K562 (cell line): ENCODE measurements around the gene PSMA6. TPM values are rescaled to one million over a fixed set of nuclear protein-coding genes. Genes with fewer than 3 reads are reported as not detected.

ENCODE experiments used
- ATAC-seq: fragments of 200-7000 bp; cut with Tn5 transposase; 3 replicates; pipeline ENCODE4 v1.9.1; 2020; ENCODE audit warnings: moderate library complexity
- BruUV-seq: library from RNA; stranded (reverse); fragments of 400-500 nt; replicated peaks from 2 replicates; lab custom pipeline; 2021; lab: Mats Ljungman, UMichigan
- CTCF ChIA-PET: fragments of 300-600 bp; formaldehyde crosslinking; extraction: SDS; loops from one replicate; lab custom pipeline; 2021; ENCODE audit warnings: low intra/inter-chr PET ratio; lab: Yijun Ruan, JAX
- POLR2A ChIA-PET: fragments of 300-600, 350-650 bp; sonication (Branson Sonifier 250); formaldehyde crosslinking; extraction: SDS; loops from one replicate; lab custom pipeline; 2021; ENCODE audit warnings: antibody characterized with exemption, inconsistent platforms; lab: Yijun Ruan, JAX
- DNase-seq, 4 experiments: peaks; one replicate each; pipeline versions ENCODE4 v3.0.0 to v3.0.0-alpha.2; 2011 to 2018; ENCODE audit warnings: low spot score in 3 of 4, mixed read lengths in 3 of 4; ENCODE audit errors: extremely low read depth in 1 of 4
- FAIRE-seq: peaks from 2 replicates; lab custom pipeline; 2011; peaks lifted over from hg19 to GRCh38; lab: Jason Lieb, UNC
- H2AFZ ChIP-seq: 2 replicates; pipeline ENCODE4 v1.6.0; 2011; ENCODE audit warnings: low read depth, low read length, control low read depth, inconsistent platforms
- H3K27ac ChIP-seq: fragments of 200-600 bp; 3 replicates; pipeline ENCODE4 v1.8.0; 2011; ENCODE audit warnings: low read depth, mild to moderate bottlenecking, control low read depth, inconsistent platforms, low read length, moderate library complexity, mixed read lengths; ENCODE audit errors: extremely low read depth
- H3K27me3 ChIP-seq, 2 experiments: fragments of 300-600 bp in 1 of 2; 2 replicates in 1 of 2; 3 replicates in 1 of 2; pipeline versions ENCODE4 v1.6.0 to v1.8.0; 2011; ENCODE audit warnings: inconsistent platforms in 2 of 2, low read length in 2 of 2, mild to moderate bottlenecking in 1 of 2, mixed read lengths in 1 of 2, moderate library complexity in 1 of 2; ENCODE audit not compliant: control insufficient read depth in 2 of 2, insufficient read depth in 2 of 2
- H3K36me3 ChIP-seq: fragments of 300-600 bp; 3 replicates; pipeline ENCODE4 v1.8.0; 2011; ENCODE audit warnings: mild to moderate bottlenecking, low read length, inconsistent platforms; ENCODE audit not compliant: control insufficient read depth, insufficient read depth
- H3K4me1 ChIP-seq, 2 experiments: fragments of 200-600 bp in 1 of 2; replicated peaks in 1 of 2; 2 replicates in 1 of 2; 3 replicates in 1 of 2; pipeline versions ENCODE4 v1.5.1 to v1.8.0; 2011; ENCODE audit warnings: inconsistent platforms in 2 of 2, low read length in 2 of 2, mild to moderate bottlenecking in 1 of 2, mixed read lengths in 1 of 2, moderate library complexity in 1 of 2; ENCODE audit not compliant: control insufficient read depth in 2 of 2, insufficient read depth in 2 of 2
- H3K4me2 ChIP-seq: 2 replicates; pipeline ENCODE4 v1.6.1; 2011; ENCODE audit warnings: low read length, control low read depth, inconsistent platforms, mixed read lengths; ENCODE audit not compliant: insufficient read depth
- H3K4me3 ChIP-seq: fragments of 200-600 bp; sonication (generic), shearing (Covaris generic); 2 replicates; pipeline ENCODE4 v1.5.1; 2016; ENCODE audit warnings: control low read depth, inconsistent platforms
- H3K79me2 ChIP-seq: fragments of 200-600 bp; 3 replicates; pipeline ENCODE4 v1.8.0; 2011; ENCODE audit warnings: low read length, inconsistent platforms; ENCODE audit not compliant: control insufficient read depth, insufficient read depth
- H3K9ac ChIP-seq, 2 experiments: 2 replicates each; pipeline versions ENCODE4 v1.6.0 to v1.6.1; 2011; ENCODE audit warnings: low read depth in 2 of 2, low read length in 2 of 2, control low read depth in 1 of 2, inconsistent platforms in 1 of 2, mild to moderate bottlenecking in 1 of 2, mixed read lengths in 1 of 2; ENCODE audit not compliant: insufficient read depth in 1 of 2
- H3K9me1 ChIP-seq: one replicate; pipeline ENCODE4 v1.6.0; 2011; ENCODE audit warnings: inconsistent platforms, mild to moderate bottlenecking, low read length, moderate library complexity; ENCODE audit not compliant: control insufficient read depth, insufficient read depth
- H3K9me3 ChIP-seq: replicated peaks from 2 replicates; pipeline ENCODE4 v1.5.1; 2011; ENCODE audit warnings: low read depth, low read length, inconsistent platforms; ENCODE audit not compliant: control insufficient read depth, insufficient read depth
- H4K20me1 ChIP-seq: replicated peaks from 2 replicates; pipeline ENCODE4 v1.6.1; 2011; ENCODE audit warnings: low read length, inconsistent platforms, mixed read lengths; ENCODE audit not compliant: control insufficient read depth, insufficient read depth
- BRCA1 ChIP-seq, 2 experiments: fragments of 450-650 bp in 1 of 2; sonication (generic) in 1 of 2; formaldehyde crosslinking in 1 of 2; IDR thresholded peaks; 2 replicates each; pipeline versions ENCODE4 v1.5.0 to v1.6.1; 2017 to 2020; ENCODE audit warnings: mild to moderate bottlenecking in 1 of 2, missing genetic modification reagents in 1 of 2
- CCNT2 ChIP-seq: IDR thresholded peaks from 2 replicates; pipeline ENCODE4 v1.6.1; 2011; ENCODE audit warnings: borderline replicate concordance, low read depth, mild to moderate bottlenecking, moderate library complexity, mixed read lengths, low read length; ENCODE audit not compliant: insufficient read length; ENCODE audit errors: extremely low read depth
- DNMT1 ChIP-seq: fragments of 450-650 bp; IDR thresholded peaks from 2 replicates; pipeline ENCODE4 v1.6.1; 2016; ENCODE audit warnings: antibody characterized with exemption, mild to moderate bottlenecking
- ETV6 ChIP-seq, 3 experiments: fragments of 150-350 bp in 1 of 3; sonication (generic) in 1 of 3; formaldehyde crosslinking in 1 of 3; IDR thresholded peaks; 2 replicates each; pipeline versions ENCODE4 v1.6.1 to v1.8.0; 2014 to 2022; ENCODE audit warnings: borderline replicate concordance in 2 of 3, low read depth in 2 of 3, antibody characterized with exemption in 1 of 3, low read length in 1 of 3, mild to moderate bottlenecking in 1 of 3, missing genetic modification reagents in 1 of 3
- HNRNPL ChIP-seq: fragments of 200-400 bp; formaldehyde crosslinking; IDR thresholded peaks from 2 replicates; pipeline ENCODE4 v1.6.1; 2017; ENCODE audit warnings: low read depth, mild to moderate bottlenecking, low read length
- HNRNPLL ChIP-seq: fragments of 200-400 bp; formaldehyde crosslinking; IDR thresholded peaks from 2 replicates; pipeline ENCODE4 v1.6.1; 2017; ENCODE audit warnings: low read length, low read depth, mild to moderate bottlenecking; ENCODE audit not compliant: poor library complexity, severe bottlenecking
- KAT2B ChIP-seq: IDR thresholded peaks from one replicate; pipeline ENCODE4 v1.6.1; 2012; ENCODE audit warnings: low read depth, mild to moderate bottlenecking, control low read depth, inconsistent platforms, low read length, moderate library complexity
- PTRF ChIP-seq: fragments of 450-650 bp; IDR thresholded peaks from 2 replicates; pipeline ENCODE4 v1.6.1; 2016; ENCODE audit warnings: mild to moderate bottlenecking, missing genetic modification characterization, missing compliant biosample characterization
- PTTG1 ChIP-seq: fragments of 450-650 bp; IDR thresholded peaks from 2 replicates; pipeline ENCODE4 v1.6.1; 2016; ENCODE audit warnings: low read depth, mild to moderate bottlenecking, missing genetic modification characterization, missing compliant biosample characterization
- RAD51 ChIP-seq: fragments of 450-650 bp; IDR thresholded peaks from 2 replicates; pipeline ENCODE4 v1.7.1; 2016; ENCODE audit warnings: low read depth, mild to moderate bottlenecking, borderline replicate concordance
- ZBED1 ChIP-seq: IDR thresholded peaks from 2 replicates; pipeline ENCODE4 v1.6.1; 2014
- ZFPM2 ChIP-seq: fragments of 250-450 bp; sonication (Bioruptor Pico); IDR thresholded peaks from 2 replicates; pipeline ENCODE4 v1.5.1; 2022; ENCODE audit warnings: mild to moderate bottlenecking
- ZNF551 ChIP-seq: fragments of 250-450 bp; sonication (Bioruptor Pico); IDR thresholded peaks from 2 replicates; pipeline ENCODE4 v1.5.0; 2021; ENCODE audit warnings: mild to moderate bottlenecking, moderate library complexity
- ZNF589 ChIP-seq: fragments of 200-800 bp; sonication (Bioruptor generic); IDR thresholded peaks from 2 replicates; pipeline ENCODE4 v1.6.1; 2016; ENCODE audit warnings: low read depth, missing genetic modification characterization, missing compliant biosample characterization
- WGBS: fragments of 100-300 bp; shearing (Covaris generic); methylation state at CpG from one replicate; pipeline ENCODE4 v1.1.6; 2016; ENCODE audit warnings: low coverage, mixed read lengths; ENCODE audit not compliant: insufficient coverage; ENCODE audit errors: missing lambda C conversion rate; 5-methylcytosine and 5-hydroxymethylcytosine counted together
- in situ Hi-C: fragments of 300-500 bp; cut with MboI; formaldehyde crosslinking; loops from 4 replicates; pipeline ENCODE4 v1.15.0; 2018; ENCODE audit warnings: inconsistent platforms, mixed read lengths
- intact Hi-C: fragments of 100-400 bp; cut with micrococcal nuclease; formaldehyde crosslinking; loops from 2 replicates; pipeline ENCODE4 v1.14.2; 2022
- polyA plus RNA-seq, 8 experiments: library from polyadenylated mRNA; depleted of rRNA in 4 of 8; stranded (reverse) in 5 of 8; unstranded in 3 of 8; fragments of >200 nt; fragmentation: Nextera tagmentation in 2 of 8; fragmentation: Illumina TruSeq in 1 of 8; extraction: Ambion mirVana in 2 of 8; extraction: Trizol in 1 of 8; gene quantifications; 2 replicates each; pipeline versions ENCODE4 v1.2.1 to v1.2.3, GENCODE V29; 2011 to 2014; ENCODE audit warnings: inconsistent platforms in 1 of 8, missing spikeins in 1 of 8
- total RNA-seq, 7 experiments: library from RNA; depleted of rRNA in 6 of 7; stranded (reverse); fragments of >200 nt in 6 of 7; fragmentation: Illumina TruSeq in 2 of 7; extraction: Trizol in 2 of 7; gene quantifications; 2 replicates each; pipeline versions ENCODE4 v1.2.1 to v1.2.3, GENCODE V29; 2011 to 2021; ENCODE audit warnings: low replicate concordance in 1 of 7
- TF ChIP-seq, protein P1 (sequence below): IDR thresholded peaks from 2 replicates; pipeline ENCODE4 v1.6.1; 2016; ENCODE audit warnings: missing genetic modification characterization, missing compliant biosample characterization
- TF ChIP-seq, protein P2 (sequence below): fragments of 250-450 bp; sonication (Bioruptor Pico); IDR thresholded peaks from 2 replicates; pipeline ENCODE4 v1.5.0; 2020; ENCODE audit warnings: mild to moderate bottlenecking, borderline replicate concordance
- TF ChIP-seq, protein P3 (sequence below): fragments of 450-650 bp; IDR thresholded peaks from 2 replicates; pipeline ENCODE4 v1.7.0; 2016; ENCODE audit warnings: borderline replicate concordance

PSMA6 gene
- total and polyA plus RNA-seq, 9 of the 15 experiments (the other 6 are each of a cell fraction or from before 2014, with no cell fraction given) = 210 to 952 (median 288) TPM

DNA sequence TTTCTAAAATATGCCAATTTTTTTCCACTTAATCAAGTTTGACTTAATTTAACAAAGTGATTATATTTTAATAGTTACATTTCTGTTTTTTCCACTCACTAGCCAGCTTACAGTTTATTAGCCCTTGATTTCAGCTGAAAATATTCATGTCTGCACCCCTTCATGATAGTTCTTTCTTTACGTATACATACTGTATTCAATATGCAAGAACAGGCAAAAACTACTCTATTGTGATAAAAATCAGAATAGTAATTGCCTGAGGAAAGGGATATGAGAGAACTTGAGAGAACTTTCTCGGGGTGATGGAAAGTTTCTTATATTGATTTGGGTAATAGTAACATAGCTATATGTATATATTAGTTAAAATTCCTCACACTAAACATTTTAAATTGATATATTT, 17.4 kb upstream of the PSMA6 start (continued):
- TF ChIP-seq ZNF589 (CRISPR knock-in tag) = no peak
- TF ChIP-seq PTTG1 = no peak
- TF ChIP-seq RAD51 = no peak
- no peak for TF ChIP-seq BRCA1 (IDR thresholded peaks at IDR 0.05)
- TF ChIP-seq BRCA1 (CRISPR knock-in tag; IDR thresholded peaks at IDR 0.05) = no peak
- TF ChIP-seq HNRNPLL = no peak
- no peak for TF ChIP-seq PTRF (tag)
- TF ChIP-seq, protein P1, sequence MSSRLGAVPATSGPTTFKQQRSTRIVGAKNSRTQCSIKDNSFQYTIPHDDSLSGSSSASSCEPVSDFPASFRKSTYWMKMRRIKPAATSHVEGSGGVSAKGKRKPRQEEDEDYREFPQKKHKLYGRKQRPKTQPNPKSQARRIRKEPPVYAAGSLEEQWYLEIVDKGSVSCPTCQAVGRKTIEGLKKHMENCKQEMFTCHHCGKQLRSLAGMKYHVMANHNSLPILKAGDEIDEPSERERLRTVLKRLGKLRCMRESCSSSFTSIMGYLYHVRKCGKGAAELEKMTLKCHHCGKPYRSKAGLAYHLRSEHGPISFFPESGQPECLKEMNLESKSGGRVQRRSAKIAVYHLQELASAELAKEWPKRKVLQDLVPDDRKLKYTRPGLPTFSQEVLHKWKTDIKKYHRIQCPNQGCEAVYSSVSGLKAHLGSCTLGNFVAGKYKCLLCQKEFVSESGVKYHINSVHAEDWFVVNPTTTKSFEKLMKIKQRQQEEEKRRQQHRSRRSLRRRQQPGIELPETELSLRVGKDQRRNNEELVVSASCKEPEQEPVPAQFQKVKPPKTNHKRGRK (tag) = no peak
- no peak for TF ChIP-seq DNMT1
- no peak for TF ChIP-seq CCNT2

DNA sequence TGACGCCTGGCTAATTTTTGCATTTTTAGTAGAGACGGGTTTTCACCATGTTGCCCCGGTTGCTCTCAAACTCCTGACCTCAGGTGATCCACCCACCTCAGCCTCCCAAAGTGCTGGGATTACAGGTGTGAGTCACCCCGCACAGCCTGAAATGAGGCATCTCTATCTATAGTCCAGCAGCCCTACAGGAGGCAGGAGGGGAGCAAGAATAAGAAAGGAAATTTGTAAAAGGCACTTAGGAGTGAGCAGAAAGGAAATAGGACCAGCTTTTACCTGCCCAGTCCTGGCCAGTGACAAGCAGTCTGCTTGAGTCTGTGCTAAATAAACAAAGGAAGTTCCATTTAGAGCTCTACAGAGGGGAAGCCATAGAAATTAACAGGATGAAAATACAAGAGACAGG, 15.0 kb upstream of the PSMA6 start:
- in situ Hi-C loops = no loop called here
- TF ChIP-seq HNRNPL = no peak
- TF ChIP-seq, protein P2, sequence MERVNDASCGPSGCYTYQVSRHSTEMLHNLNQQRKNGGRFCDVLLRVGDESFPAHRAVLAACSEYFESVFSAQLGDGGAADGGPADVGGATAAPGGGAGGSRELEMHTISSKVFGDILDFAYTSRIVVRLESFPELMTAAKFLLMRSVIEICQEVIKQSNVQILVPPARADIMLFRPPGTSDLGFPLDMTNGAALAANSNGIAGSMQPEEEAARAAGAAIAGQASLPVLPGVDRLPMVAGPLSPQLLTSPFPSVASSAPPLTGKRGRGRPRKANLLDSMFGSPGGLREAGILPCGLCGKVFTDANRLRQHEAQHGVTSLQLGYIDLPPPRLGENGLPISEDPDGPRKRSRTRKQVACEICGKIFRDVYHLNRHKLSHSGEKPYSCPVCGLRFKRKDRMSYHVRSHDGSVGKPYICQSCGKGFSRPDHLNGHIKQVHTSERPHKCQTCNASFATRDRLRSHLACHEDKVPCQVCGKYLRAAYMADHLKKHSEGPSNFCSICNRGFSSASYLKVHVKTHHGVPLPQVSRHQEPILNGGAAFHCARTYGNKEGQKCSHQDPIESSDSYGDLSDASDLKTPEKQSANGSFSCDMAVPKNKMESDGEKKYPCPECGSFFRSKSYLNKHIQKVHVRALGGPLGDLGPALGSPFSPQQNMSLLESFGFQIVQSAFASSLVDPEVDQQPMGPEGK (CRISPR knock-in tag) = no peak
- TF ChIP-seq KAT2B = no peak
- TF ChIP-seq ZFPM2 = no peak
- TF ChIP-seq, protein P3, sequence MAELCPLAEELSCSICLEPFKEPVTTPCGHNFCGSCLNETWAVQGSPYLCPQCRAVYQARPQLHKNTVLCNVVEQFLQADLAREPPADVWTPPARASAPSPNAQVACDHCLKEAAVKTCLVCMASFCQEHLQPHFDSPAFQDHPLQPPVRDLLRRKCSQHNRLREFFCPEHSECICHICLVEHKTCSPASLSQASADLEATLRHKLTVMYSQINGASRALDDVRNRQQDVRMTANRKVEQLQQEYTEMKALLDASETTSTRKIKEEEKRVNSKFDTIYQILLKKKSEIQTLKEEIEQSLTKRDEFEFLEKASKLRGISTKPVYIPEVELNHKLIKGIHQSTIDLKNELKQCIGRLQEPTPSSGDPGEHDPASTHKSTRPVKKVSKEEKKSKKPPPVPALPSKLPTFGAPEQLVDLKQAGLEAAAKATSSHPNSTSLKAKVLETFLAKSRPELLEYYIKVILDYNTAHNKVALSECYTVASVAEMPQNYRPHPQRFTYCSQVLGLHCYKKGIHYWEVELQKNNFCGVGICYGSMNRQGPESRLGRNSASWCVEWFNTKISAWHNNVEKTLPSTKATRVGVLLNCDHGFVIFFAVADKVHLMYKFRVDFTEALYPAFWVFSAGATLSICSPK = no peak
- no peak for TF ChIP-seq ETV6 (IDR thresholded peaks at IDR 0.05; ENCODE audit: borderline replicate concordance in 1 of 2, low read depth in 2 of 2, low read length in 1 of 2)
- no peak for TF ChIP-seq ETV6 (CRISPR knock-in tag; IDR thresholded peaks at IDR 0.05; ENCODE audit: borderline replicate concordance)
- TF ChIP-seq ZBED1 = no peak
- no peak for TF ChIP-seq ZNF551 (CRISPR knock-in tag)

More for the DNA sequence above, 15.0 kb upstream of the PSMA6 start:
- Histone ChIP-seq H3K27ac (no peak overlapping the region), H3K36me3 (peaks cover 23% of the 10 kb centered on the region; the same call in 1 of the 3 replicates), H3K9me3 (no peaks in the 10 kb centered on the region), H3K9ac (no peak overlapping the region), H3K9me1 (no peaks in the 10 kb centered on the region), H3K4me3 (no peak overlapping the region), H4K20me1 (no peaks in the 10 kb centered on the region), H3K4me2 (no peak overlapping the region), H3K79me2 (no peaks in the 10 kb centered on the region), H3K27me3 (no peaks in the 10 kb centered on the region), H2AFZ (no peak overlapping the region), H3K4me1 (no peaks in the 10 kb centered on the region)
- CTCF ChIA-PET = no interaction called here
- no TSS peak for BruUV-seq
- no peak for FAIRE-seq
- intact Hi-C loops = no loop called here
- WGBS = 84% methylated on average over 3 of the region's 4 CpGs
- ATAC-seq = no peak
- POLR2A ChIA-PET = no interaction called here
- DNase-seq = no peak
